Right atrium auricular region (tissue), 2 donors: Measurements from ENCODE around the gene KLB. TPM values are rescaled to one million over a fixed set of nuclear protein-coding genes. Genes with fewer than 3 reads are reported as not detected.

Experiments
- DNase-seq: peaks from one replicate; pipeline ENCODE4 v3.0.0-alpha.2; 2019; ENCODE audit warnings: low spot score
- H3K27ac ChIP-seq, 2 donors: fragments of 200-600 bp; sonication (generic); 1 replicate in 1 of 2; 2 replicates in 1 of 2; pipeline ENCODE4 v1.5.1; 2016 to 2019
- H3K27me3 ChIP-seq, 2 donors: fragments of 200-600 bp; sonication (generic); one replicate each; pipeline versions ENCODE4 v1.5.1 to v1.6.0; 2017 to 2019
- H3K36me3 ChIP-seq: fragments of 200-600 bp; sonication (generic); one replicate; pipeline ENCODE4 v1.5.1; 2016
- H3K4me1 ChIP-seq, 2 donors: fragments of 200-600 bp; sonication (generic); one replicate each; pipeline versions ENCODE4 v1.5.1 to v1.6.0; 2017 to 2019
- H3K4me3 ChIP-seq, 2 donors: fragments of 200-600 bp; sonication (generic); 1 replicate in 1 of 2; 2 replicates in 1 of 2; pipeline ENCODE4 v1.5.1; 2017 to 2019; ENCODE audit warnings: mild to moderate bottlenecking in 1 of 2, moderate library complexity in 1 of 2
- H3K9me3 ChIP-seq, 2 donors: fragments of 200-600 bp; sonication (generic); one replicate each; pipeline ENCODE4 v1.5.1; 2019
- total RNA-seq, 2 donors: library from RNA; depleted of rRNA; stranded (reverse); fragments of >200 nt; gene quantifications; one replicate each; pipeline ENCODE4 v1.1.0, GENCODE V29; 2016
- TF ChIP-seq, protein P1 (sequence below), 2 donors: fragments of 200-600 bp; sonication (generic); IDR thresholded peaks; one replicate each; pipeline ENCODE4 v1.5.1; 2019; ENCODE audit warnings: antibody characterized with exemption in 2 of 2

Gene KLB
- total RNA-seq, 2 donors from 2014 or later, result 0.11 to 0.47 TPM

DNA sequence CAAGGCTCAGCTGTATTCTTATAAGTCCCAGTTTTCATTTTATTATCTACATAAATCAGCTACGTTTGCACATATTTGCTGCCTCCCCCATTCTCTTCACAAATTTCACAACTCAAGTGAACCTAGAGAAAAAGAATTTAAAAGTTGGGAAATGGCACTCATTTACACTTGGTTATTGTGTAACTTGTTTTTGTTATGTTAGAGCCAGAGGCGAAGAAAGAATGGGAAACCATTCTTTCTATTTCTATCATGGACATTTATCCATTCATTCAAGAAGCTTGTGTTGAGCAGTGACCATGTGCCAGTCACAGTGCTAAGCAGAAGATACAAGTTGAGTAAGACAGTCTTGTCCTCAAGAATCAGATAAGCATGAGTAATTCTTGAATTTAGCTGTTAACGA lies 65.7 kb downstream of the KLB start:
- peaks cover 0 to 4% of the 10 kb centered on the region in 2 donors for H3K4me1 ChIP-seq
- TF ChIP-seq, protein P1, sequence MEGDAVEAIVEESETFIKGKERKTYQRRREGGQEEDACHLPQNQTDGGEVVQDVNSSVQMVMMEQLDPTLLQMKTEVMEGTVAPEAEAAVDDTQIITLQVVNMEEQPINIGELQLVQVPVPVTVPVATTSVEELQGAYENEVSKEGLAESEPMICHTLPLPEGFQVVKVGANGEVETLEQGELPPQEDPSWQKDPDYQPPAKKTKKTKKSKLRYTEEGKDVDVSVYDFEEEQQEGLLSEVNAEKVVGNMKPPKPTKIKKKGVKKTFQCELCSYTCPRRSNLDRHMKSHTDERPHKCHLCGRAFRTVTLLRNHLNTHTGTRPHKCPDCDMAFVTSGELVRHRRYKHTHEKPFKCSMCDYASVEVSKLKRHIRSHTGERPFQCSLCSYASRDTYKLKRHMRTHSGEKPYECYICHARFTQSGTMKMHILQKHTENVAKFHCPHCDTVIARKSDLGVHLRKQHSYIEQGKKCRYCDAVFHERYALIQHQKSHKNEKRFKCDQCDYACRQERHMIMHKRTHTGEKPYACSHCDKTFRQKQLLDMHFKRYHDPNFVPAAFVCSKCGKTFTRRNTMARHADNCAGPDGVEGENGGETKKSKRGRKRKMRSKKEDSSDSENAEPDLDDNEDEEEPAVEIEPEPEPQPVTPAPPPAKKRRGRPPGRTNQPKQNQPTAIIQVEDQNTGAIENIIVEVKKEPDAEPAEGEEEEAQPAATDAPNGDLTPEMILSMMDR (IDR thresholded peaks at IDR 0.05), result no peak
- no peak for DNase-seq
- no peak overlapping the region for H3K4me3 ChIP-seq
- H3K9me3 ChIP-seq, result no peaks in the 10 kb centered on the region
- H3K27me3 ChIP-seq, result no peaks in the 10 kb centered on the region
- peaks cover 21% of the 10 kb centered on the region for H3K36me3 ChIP-seq
- H3K27ac ChIP-seq, result no peak overlapping the region

DNA sequence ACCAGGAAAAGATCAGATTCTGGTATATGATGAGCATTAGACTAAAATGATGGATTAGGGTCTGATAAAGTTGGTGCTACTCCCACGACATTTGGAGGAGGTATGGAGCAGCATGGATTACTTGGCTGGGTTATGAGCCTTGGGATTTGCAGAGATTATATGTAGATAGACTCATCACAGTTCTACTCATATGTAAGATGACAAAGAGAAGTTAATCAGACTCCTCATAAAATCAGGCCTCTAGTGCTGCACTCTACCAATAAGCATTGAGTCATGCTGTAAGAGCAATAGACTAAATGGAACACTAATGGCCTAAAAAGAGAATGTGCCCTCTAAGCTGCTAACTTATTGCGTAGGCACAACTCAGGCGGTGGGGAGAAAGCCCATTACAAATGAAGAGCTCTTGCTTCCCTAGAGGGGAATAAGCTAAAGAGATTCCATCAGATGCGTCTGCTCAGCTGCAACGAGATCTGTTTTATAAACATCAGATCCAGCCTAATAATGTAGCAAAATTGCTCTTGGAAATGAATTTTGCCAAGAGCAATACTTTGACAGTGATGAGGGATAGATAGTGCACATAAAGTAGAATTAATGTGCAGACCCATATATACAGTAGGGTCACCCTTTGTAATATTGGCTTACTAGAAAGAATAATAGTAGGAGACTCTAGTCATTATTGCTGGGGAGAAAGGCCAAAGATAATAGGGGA lies 69.6 kb downstream of the KLB start:
- H3K4me1 ChIP-seq, result no peaks in the 10 kb centered on the region
- no peak overlapping the region for H3K4me3 ChIP-seq
- H3K9me3 ChIP-seq, result no peaks in the 10 kb centered on the region
- TF ChIP-seq, protein P1 (IDR thresholded peaks at IDR 0.05), result no peak
- H3K27me3 ChIP-seq, result no peaks in the 10 kb centered on the region
- DNase-seq, result peak; percentile 46
- H3K36me3 ChIP-seq, result peaks cover 21% of the 10 kb centered on the region
- no peak overlapping the region for H3K27ac ChIP-seq

DNA sequence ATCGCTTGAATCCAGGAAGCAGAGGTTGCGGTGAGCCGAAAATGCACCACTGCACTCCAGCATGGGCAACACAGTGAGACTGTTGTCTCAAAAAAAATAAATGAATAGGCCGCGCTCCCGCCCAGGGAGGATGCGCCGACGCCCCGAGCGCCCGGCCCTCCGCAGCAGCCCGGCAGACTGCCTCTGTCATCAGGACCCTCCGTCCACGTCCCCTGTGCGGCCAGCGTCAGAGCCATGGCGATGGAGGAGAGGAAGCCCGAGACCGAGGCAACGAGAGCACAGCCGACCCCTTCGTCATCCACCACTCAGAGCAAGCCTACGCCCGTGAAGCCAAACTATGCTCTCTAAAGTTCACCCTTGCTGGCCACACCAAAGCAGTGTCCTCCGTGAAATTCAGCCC lies 73.5 kb downstream of the KLB start:
- Histone ChIP-seq H3K9me3 (no peaks in the 10 kb centered on the region), H3K4me1 (no peaks in the 10 kb centered on the region), H3K27ac (no peak overlapping the region), H3K36me3 (no peaks in the 10 kb centered on the region), H3K27me3 (no peaks in the 10 kb centered on the region), H3K4me3 (no peak overlapping the region)
- DNase-seq, result peak; percentile 50
- TF ChIP-seq, protein P1 (IDR thresholded peaks at IDR 0.05), result no peak

DNA sequence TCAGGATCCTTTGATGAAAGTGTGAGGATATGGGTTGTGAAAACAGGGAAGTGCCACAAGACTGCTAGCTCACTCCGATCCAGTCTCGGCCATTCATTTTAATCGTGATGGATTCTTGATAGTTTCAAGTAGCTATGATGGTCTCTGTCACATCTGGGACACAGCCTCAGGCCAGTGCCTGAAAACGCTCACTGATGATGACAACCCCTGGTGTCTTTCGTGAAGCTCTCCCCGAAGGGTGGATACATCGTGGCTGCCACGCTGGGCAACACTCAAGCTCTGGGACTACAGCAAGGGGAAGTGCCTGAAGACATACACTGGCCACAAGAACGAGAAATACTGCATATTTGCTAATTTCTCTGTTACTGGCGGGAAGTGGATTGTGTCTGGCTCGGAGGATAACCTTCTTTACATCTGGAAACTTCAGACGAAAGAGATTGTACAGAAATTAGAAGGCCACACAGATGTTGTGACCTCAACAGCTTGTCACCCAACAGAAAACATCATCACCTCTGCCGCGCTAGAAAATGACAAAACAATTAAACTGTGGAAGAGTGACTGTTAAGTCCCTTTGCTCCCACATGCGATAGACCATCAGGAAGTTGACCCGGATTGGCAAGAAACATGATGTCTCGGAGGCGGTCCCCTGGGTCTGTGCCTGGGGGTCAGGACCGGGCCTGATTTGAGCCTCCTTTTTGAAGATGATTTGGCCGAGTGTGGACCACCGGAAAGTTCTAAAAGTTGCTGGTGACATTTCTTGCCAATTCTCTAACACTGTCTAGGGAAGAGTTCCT lies 74.4 kb downstream of the KLB start:
- H3K27ac ChIP-seq, result no peak overlapping the region
- no peaks in the 10 kb centered on the region for H3K27me3 ChIP-seq
- no peak overlapping the region for H3K4me3 ChIP-seq
- TF ChIP-seq, protein P1 (IDR thresholded peaks at IDR 0.05), result no peak
- H3K4me1 ChIP-seq, result no peaks in the 10 kb centered on the region
- no peaks in the 10 kb centered on the region for H3K9me3 ChIP-seq
- H3K36me3 ChIP-seq, result no peaks in the 10 kb centered on the region
- peak; percentile 55 for DNase-seq

DNA sequence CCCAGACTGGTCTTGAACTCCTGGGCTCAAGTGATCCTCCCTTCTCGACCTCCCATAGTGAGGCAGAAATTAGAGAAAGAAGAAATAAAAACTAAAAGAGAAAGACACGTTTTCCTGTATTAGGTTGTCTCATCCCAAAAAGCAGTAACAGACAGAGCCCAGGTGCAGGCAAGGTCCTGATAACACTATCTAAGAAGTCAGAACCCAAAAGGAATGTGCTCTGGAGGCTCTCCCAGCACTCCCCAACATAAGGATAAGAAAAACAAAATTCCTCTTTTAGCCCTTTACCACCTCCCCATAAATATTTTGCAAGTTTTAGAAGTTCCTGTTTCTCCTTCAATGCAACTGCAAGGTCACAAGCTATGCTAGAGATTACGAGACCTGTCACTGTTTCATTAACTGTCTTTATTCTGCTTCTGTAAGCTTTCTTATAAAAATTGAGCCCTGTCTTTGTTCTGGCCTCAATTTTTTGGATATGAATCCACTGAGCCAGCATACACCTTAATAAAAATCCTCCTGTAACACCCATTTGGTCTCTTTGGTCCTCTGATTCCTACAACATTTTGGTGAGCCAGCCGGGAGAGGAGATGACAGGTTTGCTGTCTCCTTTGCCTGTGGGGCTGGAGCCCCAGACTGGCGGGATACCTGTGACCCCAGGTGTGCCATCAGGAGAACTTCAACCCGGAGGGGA lies 78.0 kb downstream of the KLB start:
- H3K36me3 ChIP-seq, result no peaks in the 10 kb centered on the region
- H3K4me3 ChIP-seq, result no peak overlapping the region
- TF ChIP-seq, protein P1 (IDR thresholded peaks at IDR 0.05), result no peak
- DNase-seq, result no peak
- H3K27me3 ChIP-seq, result no peaks in the 10 kb centered on the region
- no peaks in the 10 kb centered on the region for H3K9me3 ChIP-seq
- no peak overlapping the region for H3K27ac ChIP-seq
- H3K4me1 ChIP-seq, result no peaks in the 10 kb centered on the region
